HL-60 (cell line): ENCODE results near the gene TMEM80.

ENCODE experiments used
- GABPA ChIP-seq: IDR thresholded peaks from 2 replicates; pipeline ENCODE4 v1.6.1; 2012; ENCODE audit warnings: low read depth
- POLR2AphosphoS5 ChIP-seq: IDR thresholded peaks from 2 replicates; pipeline ENCODE4 v1.6.1; 2012; ENCODE audit warnings: low read depth
- SPI1 ChIP-seq: IDR thresholded peaks from 2 replicates; pipeline ENCODE4 v1.6.1; 2012; ENCODE audit warnings: low read depth, mild to moderate bottlenecking, borderline replicate concordance
- TF ChIP-seq, protein P1 (sequence below): IDR thresholded peaks from one replicate; pipeline ENCODE4 v1.5.1; 2011; ENCODE audit warnings: low read length, control low read depth, inconsistent platforms; ENCODE audit not compliant: insufficient read depth
- TF ChIP-seq, protein P2 (sequence below): IDR thresholded peaks from 2 replicates; pipeline ENCODE4 v1.6.1; 2012; ENCODE audit warnings: low read depth; ENCODE audit not compliant: insufficient replicate concordance

DNA sequence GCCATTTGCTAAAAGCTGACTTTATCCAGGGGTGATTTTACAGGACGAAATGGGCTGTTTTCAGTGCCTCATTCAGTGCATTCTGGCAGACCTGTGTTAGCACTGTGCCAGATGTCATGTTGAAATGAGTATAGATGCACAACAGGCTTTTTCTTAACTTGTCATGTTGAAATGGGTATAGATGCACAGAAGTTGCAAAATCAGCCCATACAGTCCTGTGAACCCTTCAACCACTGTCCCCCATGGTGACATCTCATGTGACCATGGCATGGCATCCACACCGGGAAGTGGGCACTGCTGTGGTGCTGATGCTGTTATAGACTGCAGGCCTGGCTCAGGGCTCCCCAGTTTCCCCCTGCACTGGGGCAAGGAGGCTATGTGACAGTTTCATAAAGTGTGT is 54.1 kb downstream of the TMEM80 start:
- TF ChIP-seq, protein P1, sequence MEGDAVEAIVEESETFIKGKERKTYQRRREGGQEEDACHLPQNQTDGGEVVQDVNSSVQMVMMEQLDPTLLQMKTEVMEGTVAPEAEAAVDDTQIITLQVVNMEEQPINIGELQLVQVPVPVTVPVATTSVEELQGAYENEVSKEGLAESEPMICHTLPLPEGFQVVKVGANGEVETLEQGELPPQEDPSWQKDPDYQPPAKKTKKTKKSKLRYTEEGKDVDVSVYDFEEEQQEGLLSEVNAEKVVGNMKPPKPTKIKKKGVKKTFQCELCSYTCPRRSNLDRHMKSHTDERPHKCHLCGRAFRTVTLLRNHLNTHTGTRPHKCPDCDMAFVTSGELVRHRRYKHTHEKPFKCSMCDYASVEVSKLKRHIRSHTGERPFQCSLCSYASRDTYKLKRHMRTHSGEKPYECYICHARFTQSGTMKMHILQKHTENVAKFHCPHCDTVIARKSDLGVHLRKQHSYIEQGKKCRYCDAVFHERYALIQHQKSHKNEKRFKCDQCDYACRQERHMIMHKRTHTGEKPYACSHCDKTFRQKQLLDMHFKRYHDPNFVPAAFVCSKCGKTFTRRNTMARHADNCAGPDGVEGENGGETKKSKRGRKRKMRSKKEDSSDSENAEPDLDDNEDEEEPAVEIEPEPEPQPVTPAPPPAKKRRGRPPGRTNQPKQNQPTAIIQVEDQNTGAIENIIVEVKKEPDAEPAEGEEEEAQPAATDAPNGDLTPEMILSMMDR, result no peak
- TF ChIP-seq POLR2AphosphoS5, result peak; percentile 31; the same call in 1 of the 2 replicates
- TF ChIP-seq, protein P2, sequence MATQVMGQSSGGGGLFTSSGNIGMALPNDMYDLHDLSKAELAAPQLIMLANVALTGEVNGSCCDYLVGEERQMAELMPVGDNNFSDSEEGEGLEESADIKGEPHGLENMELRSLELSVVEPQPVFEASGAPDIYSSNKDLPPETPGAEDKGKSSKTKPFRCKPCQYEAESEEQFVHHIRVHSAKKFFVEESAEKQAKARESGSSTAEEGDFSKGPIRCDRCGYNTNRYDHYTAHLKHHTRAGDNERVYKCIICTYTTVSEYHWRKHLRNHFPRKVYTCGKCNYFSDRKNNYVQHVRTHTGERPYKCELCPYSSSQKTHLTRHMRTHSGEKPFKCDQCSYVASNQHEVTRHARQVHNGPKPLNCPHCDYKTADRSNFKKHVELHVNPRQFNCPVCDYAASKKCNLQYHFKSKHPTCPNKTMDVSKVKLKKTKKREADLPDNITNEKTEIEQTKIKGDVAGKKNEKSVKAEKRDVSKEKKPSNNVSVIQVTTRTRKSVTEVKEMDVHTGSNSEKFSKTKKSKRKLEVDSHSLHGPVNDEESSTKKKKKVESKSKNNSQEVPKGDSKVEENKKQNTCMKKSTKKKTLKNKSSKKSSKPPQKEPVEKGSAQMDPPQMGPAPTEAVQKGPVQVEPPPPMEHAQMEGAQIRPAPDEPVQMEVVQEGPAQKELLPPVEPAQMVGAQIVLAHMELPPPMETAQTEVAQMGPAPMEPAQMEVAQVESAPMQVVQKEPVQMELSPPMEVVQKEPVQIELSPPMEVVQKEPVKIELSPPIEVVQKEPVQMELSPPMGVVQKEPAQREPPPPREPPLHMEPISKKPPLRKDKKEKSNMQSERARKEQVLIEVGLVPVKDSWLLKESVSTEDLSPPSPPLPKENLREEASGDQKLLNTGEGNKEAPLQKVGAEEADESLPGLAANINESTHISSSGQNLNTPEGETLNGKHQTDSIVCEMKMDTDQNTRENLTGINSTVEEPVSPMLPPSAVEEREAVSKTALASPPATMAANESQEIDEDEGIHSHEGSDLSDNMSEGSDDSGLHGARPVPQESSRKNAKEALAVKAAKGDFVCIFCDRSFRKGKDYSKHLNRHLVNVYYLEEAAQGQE, result no peak
- TF ChIP-seq SPI1, result no peak
- no peak for TF ChIP-seq GABPA
